ENCODE data around the gene WDR5B. TPM values are rescaled to one million over a fixed set of nuclear protein-coding genes. Genes with fewer than 3 reads are reported as not detected.
"Not testable (repeated sequence)": the region's sequence is repeated elsewhere in the genome, so short reads cannot be mapped to it uniquely, and the experiment has no call there.

The WDR5B gene
- total RNA-seq, 2 donors from 2014 or later, result 3.8 to 6.2 TPM

DNA sequence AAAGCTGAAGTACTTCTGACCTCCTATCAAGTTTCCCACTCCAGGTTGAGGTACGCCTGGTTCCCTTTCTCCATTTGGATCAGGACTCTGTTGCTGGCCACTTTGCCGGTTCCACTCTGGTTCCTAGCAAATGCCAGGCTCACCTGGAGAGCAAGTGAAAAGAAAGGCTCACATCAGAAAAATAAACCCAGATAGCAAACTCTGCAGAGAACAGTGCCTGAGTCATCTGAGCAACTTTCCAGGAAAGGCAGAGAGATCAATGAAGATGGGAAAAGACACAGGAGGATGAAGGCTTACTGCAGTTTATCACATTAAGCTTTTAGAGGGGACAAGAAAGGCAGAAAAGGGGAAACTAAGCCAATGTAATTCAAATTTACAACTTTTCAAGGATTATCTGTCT is 41.8 kb upstream of the WDR5B start:
- Histone ChIP-seq H3K9me3 (no peaks in the 10 kb centered on the region), H3K4me3 (no peak overlapping the region), H3K36me3 (peaks cover 34% of the 10 kb centered on the region), H3K27ac (no peak overlapping the region), H3K27me3 (replicated peaks; ENCODE audit: insufficient read depth) (no peaks in the 10 kb centered on the region), H3K4me1 (ENCODE audit: control insufficient read depth in 1 of 2, low read depth in 2 of 2) (no peaks in the 10 kb centered on the region)
- ATAC-seq (ENCODE audit: insufficient number of reproducible peaks, low FRiP score, low read depth), result no peak
- no peak for DNase-seq (ENCODE audit: low spot score)
- TF ChIP-seq, protein P1, sequence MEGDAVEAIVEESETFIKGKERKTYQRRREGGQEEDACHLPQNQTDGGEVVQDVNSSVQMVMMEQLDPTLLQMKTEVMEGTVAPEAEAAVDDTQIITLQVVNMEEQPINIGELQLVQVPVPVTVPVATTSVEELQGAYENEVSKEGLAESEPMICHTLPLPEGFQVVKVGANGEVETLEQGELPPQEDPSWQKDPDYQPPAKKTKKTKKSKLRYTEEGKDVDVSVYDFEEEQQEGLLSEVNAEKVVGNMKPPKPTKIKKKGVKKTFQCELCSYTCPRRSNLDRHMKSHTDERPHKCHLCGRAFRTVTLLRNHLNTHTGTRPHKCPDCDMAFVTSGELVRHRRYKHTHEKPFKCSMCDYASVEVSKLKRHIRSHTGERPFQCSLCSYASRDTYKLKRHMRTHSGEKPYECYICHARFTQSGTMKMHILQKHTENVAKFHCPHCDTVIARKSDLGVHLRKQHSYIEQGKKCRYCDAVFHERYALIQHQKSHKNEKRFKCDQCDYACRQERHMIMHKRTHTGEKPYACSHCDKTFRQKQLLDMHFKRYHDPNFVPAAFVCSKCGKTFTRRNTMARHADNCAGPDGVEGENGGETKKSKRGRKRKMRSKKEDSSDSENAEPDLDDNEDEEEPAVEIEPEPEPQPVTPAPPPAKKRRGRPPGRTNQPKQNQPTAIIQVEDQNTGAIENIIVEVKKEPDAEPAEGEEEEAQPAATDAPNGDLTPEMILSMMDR (IDR thresholded peaks at IDR 0.05), result no peak

DNA sequence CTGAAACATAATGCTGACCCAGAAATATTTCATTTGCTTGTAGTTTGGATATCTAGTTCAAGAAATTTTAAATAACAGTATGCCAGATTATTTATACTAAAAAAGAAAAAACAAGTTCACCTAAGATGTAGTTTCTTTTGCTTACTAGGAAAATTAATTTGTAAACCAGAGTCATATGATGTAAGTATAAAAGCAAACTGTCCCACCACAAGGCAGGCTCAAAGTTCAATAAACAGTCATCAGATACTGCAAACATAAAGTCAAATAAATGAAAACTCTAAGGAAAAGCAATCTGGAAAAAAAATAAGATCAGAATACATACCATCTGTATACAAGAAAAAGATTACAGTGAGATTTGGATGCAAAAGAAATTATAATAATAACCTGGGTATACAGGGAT is 40.2 kb upstream of the WDR5B start:
- no peaks in the 10 kb centered on the region for H3K4me1 ChIP-seq (ENCODE audit: control insufficient read depth in 1 of 2, low read depth in 2 of 2)
- no peaks in the 10 kb centered on the region for H3K27me3 ChIP-seq (replicated peaks; ENCODE audit: insufficient read depth)
- DNase-seq (ENCODE audit: low spot score) (no peak), ATAC-seq (ENCODE audit: insufficient number of reproducible peaks, low FRiP score, low read depth) (no peak)
- H3K36me3 ChIP-seq, result peaks cover 26% of the 10 kb centered on the region
- no peak overlapping the region for H3K4me3 ChIP-seq
- TF ChIP-seq, protein P1 (IDR thresholded peaks at IDR 0.05), result no peak
- no peak overlapping the region for H3K27ac ChIP-seq
- no peaks in the 10 kb centered on the region for H3K9me3 ChIP-seq

DNA sequence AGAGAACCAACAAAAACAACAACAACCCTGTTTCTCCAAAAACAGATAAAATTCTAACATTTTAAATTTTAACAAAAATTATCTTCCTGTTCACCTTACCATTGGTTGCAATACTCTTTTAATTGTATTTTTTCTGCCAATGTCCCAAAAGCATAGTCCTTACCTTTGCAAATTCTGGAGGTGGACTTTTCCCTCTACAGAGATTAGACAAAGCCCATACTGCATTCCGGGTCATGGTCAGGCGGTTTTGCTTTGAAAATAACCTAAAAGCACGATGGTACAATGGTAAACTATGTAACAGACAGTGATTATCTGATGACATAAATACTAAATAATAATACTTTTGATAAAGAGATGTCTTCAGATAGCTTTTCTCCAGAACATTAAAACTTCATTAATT is 35.5 kb upstream of the WDR5B start:
- TF ChIP-seq, protein P1 (IDR thresholded peaks at IDR 0.05), result no peak
- Histone ChIP-seq H3K4me3 (no peak overlapping the region), H3K36me3 (peaks cover 27% of the 10 kb centered on the region), H3K4me1 (ENCODE audit: control insufficient read depth in 1 of 2, low read depth in 2 of 2) (no peaks in the 10 kb centered on the region), H3K9me3 (no peaks in the 10 kb centered on the region), H3K27ac (no peak overlapping the region), H3K27me3 (replicated peaks; ENCODE audit: insufficient read depth) (no peaks in the 10 kb centered on the region)
- DNase-seq (ENCODE audit: low spot score), result no peak
- no peak for ATAC-seq (ENCODE audit: insufficient number of reproducible peaks, low FRiP score, low read depth)

DNA sequence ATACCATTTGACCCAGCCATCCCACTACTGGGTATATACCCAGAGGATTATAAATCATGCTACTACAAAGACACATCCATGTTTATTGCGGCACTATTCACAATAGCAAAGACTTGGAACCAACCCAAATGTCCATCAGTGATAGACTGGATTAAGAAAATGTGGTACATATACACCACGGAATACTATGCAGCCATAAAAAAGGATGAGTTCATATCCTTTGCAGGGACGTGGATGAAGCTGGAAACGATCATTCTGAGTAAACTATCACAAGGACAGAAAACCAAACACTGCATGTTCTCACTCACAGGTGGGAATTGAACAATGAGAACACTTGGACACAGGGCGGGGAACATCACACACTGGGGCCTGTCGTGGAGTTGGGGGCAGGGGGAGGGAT is 32.4 kb upstream of the WDR5B start:
- H3K36me3 ChIP-seq, result peaks cover 33% of the 10 kb centered on the region
- ATAC-seq (ENCODE audit: insufficient number of reproducible peaks, low FRiP score, low read depth), result not testable (repeated sequence)

DNA sequence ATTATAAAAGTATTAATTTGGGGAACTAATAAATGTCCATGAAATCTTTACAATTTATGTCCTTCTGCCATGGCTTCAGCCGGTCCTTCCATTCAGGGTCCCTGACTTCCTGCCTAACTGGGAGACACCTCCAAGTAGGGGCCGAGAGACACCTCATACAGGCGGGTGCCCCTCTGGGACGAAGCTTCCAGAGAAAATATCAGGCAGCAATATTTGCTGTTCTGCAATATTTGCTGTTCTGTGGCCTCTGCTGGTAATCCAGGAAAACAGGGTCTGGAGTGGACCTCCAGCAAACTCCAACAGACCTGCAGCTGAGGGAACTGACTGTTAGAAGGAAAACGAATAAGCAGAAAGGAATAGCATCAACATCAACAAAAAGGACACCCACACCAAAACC is 28.6 kb upstream of the WDR5B start:
- H3K4me1 ChIP-seq (ENCODE audit: control insufficient read depth in 1 of 2, low read depth in 2 of 2); ATAC-seq (ENCODE audit: insufficient number of reproducible peaks, low FRiP score, low read depth); H3K9me3 ChIP-seq; H3K4me3 ChIP-seq; H3K27me3 ChIP-seq (replicated peaks; ENCODE audit: insufficient read depth); DNase-seq (ENCODE audit: low spot score); H3K27ac ChIP-seq: not testable (repeated sequence)
- H3K36me3 ChIP-seq, result peaks cover 41% of the 10 kb centered on the region

More for the DNA sequence above, 32.4 kb upstream of the WDR5B start:
- H3K4me1 ChIP-seq (ENCODE audit: control insufficient read depth in 1 of 2, low read depth in 2 of 2); H3K9me3 ChIP-seq; H3K27me3 ChIP-seq (replicated peaks; ENCODE audit: insufficient read depth); DNase-seq (ENCODE audit: low spot score); H3K4me3 ChIP-seq; H3K27ac ChIP-seq: not testable (repeated sequence)

DNA sequence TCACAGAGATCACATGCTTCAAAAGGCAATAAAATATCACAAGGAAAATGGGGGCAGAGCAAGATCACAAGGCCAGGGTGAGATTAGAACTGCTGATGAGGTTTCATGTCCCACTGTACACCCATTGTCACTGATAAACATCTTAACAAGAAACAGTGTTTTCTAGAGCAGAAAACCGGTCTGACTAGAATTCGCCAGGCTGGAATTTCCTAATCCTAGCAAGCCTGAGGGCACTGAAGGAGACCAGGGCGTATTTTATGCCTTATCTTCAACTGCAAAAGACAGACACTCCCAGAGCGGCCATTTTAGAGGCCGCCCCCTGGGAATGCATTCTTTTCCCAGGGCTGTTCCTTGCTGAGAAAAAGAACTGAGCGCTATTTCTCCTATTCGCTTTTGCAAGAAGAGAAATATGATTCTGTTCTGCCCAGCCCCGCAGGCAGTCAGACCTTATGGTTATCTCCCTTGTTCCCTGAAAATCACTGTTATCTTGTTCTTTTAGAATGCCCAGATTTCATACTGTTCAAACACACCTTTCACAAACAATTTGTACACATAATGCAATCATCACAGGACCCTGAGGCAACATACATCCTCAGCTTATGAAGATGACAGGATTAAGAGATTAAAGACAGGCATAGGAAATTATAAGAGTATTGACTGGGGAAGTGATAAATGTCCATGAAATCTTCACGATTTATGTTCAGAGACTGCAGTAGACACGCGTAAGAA is 28.1 kb upstream of the WDR5B start:
- not testable (repeated sequence) for H3K4me1 ChIP-seq (ENCODE audit: control insufficient read depth in 1 of 2, low read depth in 2 of 2); H3K9me3 ChIP-seq; ATAC-seq (ENCODE audit: insufficient number of reproducible peaks, low FRiP score, low read depth); H3K27me3 ChIP-seq (replicated peaks; ENCODE audit: insufficient read depth); H3K27ac ChIP-seq; H3K4me3 ChIP-seq; DNase-seq (ENCODE audit: low spot score)
- H3K36me3 ChIP-seq, result peaks cover 35% of the 10 kb centered on the region

DNA sequence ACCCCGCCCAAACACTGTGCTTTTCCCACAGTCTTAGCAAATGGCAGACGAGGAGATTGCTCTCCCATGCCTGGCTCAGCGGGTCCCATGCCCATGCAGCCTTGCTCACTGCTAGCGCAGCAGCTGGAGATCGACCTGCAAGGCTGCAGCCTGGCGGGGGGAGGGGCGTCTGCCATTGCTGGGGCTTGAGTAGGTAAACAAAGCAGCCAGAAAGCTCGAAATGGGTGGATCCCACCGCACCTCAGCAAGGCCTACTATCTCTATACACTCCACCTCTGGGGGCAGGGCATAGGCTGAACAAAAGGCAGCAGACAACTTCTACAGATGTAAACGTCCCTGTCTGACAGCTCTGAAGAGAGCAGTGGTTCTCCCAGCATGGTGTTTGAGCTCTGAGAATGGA is 27.2 kb upstream of the WDR5B start:
- TF ChIP-seq, protein P1 (IDR thresholded peaks at IDR 0.05), result no peak
- ATAC-seq (ENCODE audit: insufficient number of reproducible peaks, low FRiP score, low read depth), result no peak
- Histone ChIP-seq H3K9me3 (no peaks in the 10 kb centered on the region), H3K27me3 (replicated peaks; ENCODE audit: insufficient read depth) (no peaks in the 10 kb centered on the region), H3K27ac (no peak overlapping the region), H3K36me3 (peaks cover 31% of the 10 kb centered on the region), H3K4me1 (ENCODE audit: control insufficient read depth in 1 of 2, low read depth in 2 of 2) (no peaks in the 10 kb centered on the region), H3K4me3 (no peak overlapping the region)
- no peak for DNase-seq (ENCODE audit: low spot score)
